Mucosa of stomach (tissue), 1 donor: ENCODE results near the gene NAA20.
A peak's percentile ranks its signal among the peaks of the same experiment; 100 is the strongest.

Experiments used
- H3K27me3 ChIP-seq: one replicate; pipeline ENCODE4 v1.7.0; 2013; ENCODE audit warnings: mild to moderate bottlenecking, low read length; ENCODE audit not compliant: control insufficient read depth, insufficient read depth
- H3K36me3 ChIP-seq: one replicate; pipeline ENCODE4 v1.7.0; 2013; ENCODE audit warnings: low read length; ENCODE audit not compliant: control insufficient read depth, insufficient read depth
- H3K4me1 ChIP-seq: one replicate; pipeline ENCODE4 v1.7.0; 2013; ENCODE audit warnings: mild to moderate bottlenecking, low read length; ENCODE audit not compliant: control insufficient read depth, insufficient read depth
- H3K4me3 ChIP-seq: one replicate; pipeline ENCODE4 v1.7.0; 2013; ENCODE audit warnings: low read length
- H3K9ac ChIP-seq: one replicate; pipeline ENCODE4 v1.7.0; 2013; ENCODE audit warnings: mild to moderate bottlenecking, low read length, moderate library complexity
- H3K9me3 ChIP-seq: one replicate; pipeline ENCODE4 v1.7.0; 2013; ENCODE audit warnings: mild to moderate bottlenecking, low read length, moderate library complexity; ENCODE audit not compliant: control insufficient read depth
- donor health status: Pancreatic carcinoma.

NAA20 gene

GRCh38 chr20:20009784-20010253, 7.3 kb upstream of the NAA20 start:
- Histone ChIP-seq H3K9ac (no peak overlapping the region), H3K4me1 (peaks cover 14% of the 10 kb centered on the region), H3K9me3 (no peaks in the 10 kb centered on the region), H3K36me3 (no peaks in the 10 kb centered on the region), H3K4me3 (no peak overlapping the region), H3K27me3 (no peaks in the 10 kb centered on the region)

GRCh38 chr20:20010639-20011500, 6.3 kb upstream of the NAA20 start:
- Histone ChIP-seq H3K27me3 (no peaks in the 10 kb centered on the region), H3K9ac (no peak overlapping the region), H3K36me3 (no peaks in the 10 kb centered on the region), H3K4me1 (peaks cover 22% of the 10 kb centered on the region), H3K4me3 (no peak overlapping the region), H3K9me3 (no peaks in the 10 kb centered on the region)

GRCh38 chr20:20012541-20012940, 4.6 kb upstream of the NAA20 start:
- no peaks in the 10 kb centered on the region for H3K27me3 ChIP-seq
- H3K9me3 ChIP-seq = no peaks in the 10 kb centered on the region
- H3K36me3 ChIP-seq = no peaks in the 10 kb centered on the region
- H3K4me3 ChIP-seq = no peak overlapping the region
- H3K9ac ChIP-seq = no peak overlapping the region
- H3K4me1 ChIP-seq = peaks cover 23% of the 10 kb centered on the region

GRCh38 chr20:20014659-20015058, 2.5 kb upstream of the NAA20 start:
- Histone ChIP-seq H3K9me3 (no peaks in the 10 kb centered on the region), H3K27me3 (no peaks in the 10 kb centered on the region), H3K4me1 (peaks cover 41% of the 10 kb centered on the region), H3K9ac (no peak overlapping the region), H3K4me3 (no peak overlapping the region), H3K36me3 (no peaks in the 10 kb centered on the region)

- H3K4me3 ChIP-seq = peak overlapping the region; percentile 75
- H3K9ac ChIP-seq = peak overlapping the region; percentile 83
- peaks cover 33% of the 10 kb centered on the region for H3K4me1 ChIP-seq
- H3K9me3 ChIP-seq = no peaks in the 10 kb centered on the region
- no peaks in the 10 kb centered on the region for H3K27me3 ChIP-seq
- no peaks in the 10 kb centered on the region for H3K36me3 ChIP-seq
Measured at GRCh38 chr20:20017844-20018185, 653 bp downstream of the NAA20 start.

- H3K9ac ChIP-seq = peak overlapping the region; percentile 83
- no peaks in the 10 kb centered on the region for H3K36me3 ChIP-seq
- no peak overlapping the region for H3K4me3 ChIP-seq
- no peaks in the 10 kb centered on the region for H3K27me3 ChIP-seq
- no peaks in the 10 kb centered on the region for H3K9me3 ChIP-seq
- peaks cover 33% of the 10 kb centered on the region for H3K4me1 ChIP-seq
Measured at GRCh38 chr20:20018366-20018765, 1.2 kb downstream of the NAA20 start.

- H3K4me3 ChIP-seq = no peak overlapping the region
Measured at GRCh38 chr20:20019123-20019522, 2.0 kb downstream of the NAA20 start.

GRCh38 chr20:20020908-20021307, 3.7 kb downstream of the NAA20 start:
- Histone ChIP-seq H3K4me1 (peaks cover 25% of the 10 kb centered on the region), H3K9ac (no peak overlapping the region), H3K4me3 (no peak overlapping the region), H3K36me3 (no peaks in the 10 kb centered on the region), H3K9me3 (no peaks in the 10 kb centered on the region), H3K27me3 (no peaks in the 10 kb centered on the region)

More at GRCh38 chr20:20019123-20019522, 2.0 kb downstream of the NAA20 start:
- Histone ChIP-seq H3K36me3 (no peaks in the 10 kb centered on the region), H3K9me3 (no peaks in the 10 kb centered on the region), H3K9ac (no peak overlapping the region), H3K4me1 (peaks cover 33% of the 10 kb centered on the region), H3K27me3 (no peaks in the 10 kb centered on the region)

GRCh38 chr20:20021835-20022234, 4.7 kb downstream of the NAA20 start:
- H3K27me3 ChIP-seq = no peaks in the 10 kb centered on the region
- H3K4me3 ChIP-seq = no peak overlapping the region
- H3K4me1 ChIP-seq = peaks cover 24% of the 10 kb centered on the region
- H3K9me3 ChIP-seq = no peaks in the 10 kb centered on the region
- no peak overlapping the region for H3K9ac ChIP-seq
- H3K36me3 ChIP-seq = no peaks in the 10 kb centered on the region

GRCh38 chr20:20022498-20022897, 5.3 kb downstream of the NAA20 start:
- Histone ChIP-seq H3K9me3 (no peaks in the 10 kb centered on the region), H3K36me3 (peaks cover 3% of the 10 kb centered on the region), H3K9ac (no peak overlapping the region), H3K27me3 (no peaks in the 10 kb centered on the region), H3K4me1 (peaks cover 24% of the 10 kb centered on the region), H3K4me3 (no peak overlapping the region)

- H3K4me1 ChIP-seq = peaks cover 17% of the 10 kb centered on the region
- no peaks in the 10 kb centered on the region for H3K9me3 ChIP-seq
- peaks cover 5% of the 10 kb centered on the region for H3K36me3 ChIP-seq
- H3K27me3 ChIP-seq = no peaks in the 10 kb centered on the region
- H3K9ac ChIP-seq = no peak overlapping the region
- no peak overlapping the region for H3K4me3 ChIP-seq
Measured at GRCh38 chr20:20023395-20023794, 6.2 kb downstream of the NAA20 start.

GRCh38 chr20:20024942-20025341, 7.8 kb downstream of the NAA20 start:
- Histone ChIP-seq H3K4me3 (no peak overlapping the region), H3K4me1 (peaks cover 2% of the 10 kb centered on the region), H3K9ac (no peak overlapping the region), H3K9me3 (no peaks in the 10 kb centered on the region), H3K27me3 (no peaks in the 10 kb centered on the region), H3K36me3 (peaks cover 5% of the 10 kb centered on the region)
